Hepatocyte (in vitro differentiated cells): ENCODE measurements around the gene NAIF1. TPM values are rescaled to one million over a fixed set of nuclear protein-coding genes. Genes with fewer than 3 reads are reported as not detected.

Experiments
- DNase-seq: peaks from one replicate; pipeline ENCODE4 v3.0.0-alpha.2; 2016; ENCODE audit warnings: low spot score
- H2AFZ ChIP-seq: fragments of 200-600 bp; sonication (generic); 2 replicates; pipeline ENCODE4 v1.6.0; 2016; ENCODE audit warnings: antibody characterized with exemption, mild to moderate bottlenecking
- H3K27ac ChIP-seq: fragments of 200-600 bp; sonication (generic); 2 replicates; pipeline ENCODE4 v1.5.1; 2016; ENCODE audit warnings: mild to moderate bottlenecking
- H3K27me3 ChIP-seq: fragments of 200-600 bp; sonication (generic); 2 replicates; pipeline ENCODE4 v1.6.1; 2016
- H3K36me3 ChIP-seq: fragments of 200-600 bp; sonication (generic); replicated peaks from 2 replicates; pipeline ENCODE4 v1.5.1; 2016; ENCODE audit warnings: low read depth; ENCODE audit not compliant: insufficient read depth
- H3K4me1 ChIP-seq: fragments of 200-600 bp; sonication (generic); 2 replicates; pipeline ENCODE4 v1.5.1; 2016; ENCODE audit warnings: mild to moderate bottlenecking, moderate library complexity; ENCODE audit not compliant: insufficient read depth
- H3K4me2 ChIP-seq: fragments of 200-600 bp; sonication (generic); 2 replicates; pipeline ENCODE4 v1.6.0; 2016
- H3K4me3 ChIP-seq: fragments of 200-600 bp; sonication (generic); 2 replicates; pipeline ENCODE4 v1.5.1; 2016; ENCODE audit warnings: mild to moderate bottlenecking
- H3K79me2 ChIP-seq: fragments of 200-600 bp; sonication (generic); 2 replicates; pipeline ENCODE4 v1.6.0; 2017; ENCODE audit warnings: mild to moderate bottlenecking
- H3K9me2 ChIP-seq: fragments of 200-600 bp; sonication (generic); replicated peaks from 2 replicates; pipeline ENCODE4 v1.6.0; 2017; ENCODE audit warnings: mild to moderate bottlenecking; ENCODE audit not compliant: insufficient read depth
- H3K9me3 ChIP-seq: fragments of 200-600 bp; sonication (generic); 2 replicates; pipeline ENCODE4 v1.5.1; 2016; ENCODE audit warnings: low read depth, mild to moderate bottlenecking
- H4K20me1 ChIP-seq: fragments of 200-600 bp; sonication (generic); 2 replicates; pipeline ENCODE4 v1.6.0; 2016; ENCODE audit warnings: mild to moderate bottlenecking; ENCODE audit not compliant: insufficient read depth, poor library complexity, severe bottlenecking
- CTCF ChIP-seq: fragments of 200-600 bp; sonication (generic); IDR thresholded peaks from 2 replicates; pipeline ENCODE4 v1.5.1; 2016; ENCODE audit warnings: antibody characterized with exemption, mild to moderate bottlenecking; ENCODE audit not compliant: poor library complexity
- EZH2 ChIP-seq: fragments of 200-600 bp; sonication (generic); IDR thresholded peaks from 2 replicates; pipeline ENCODE4 v1.6.1; 2016; ENCODE audit warnings: antibody characterized with exemption, mild to moderate bottlenecking, borderline replicate concordance
- EZH2phosphoT487 ChIP-seq: fragments of 200-600 bp; sonication (generic); IDR thresholded peaks from one replicate; pipeline ENCODE4 v1.6.1; 2018; ENCODE audit warnings: antibody characterized with exemption, mild to moderate bottlenecking, low read depth, moderate library complexity; ENCODE audit not compliant: unreplicated experiment, severe bottlenecking
- WGBS: methylation state at CpG from one replicate; pipeline ENCODE4 v1.1.6; 2016; ENCODE audit warnings: low lambda C conversion rate; ENCODE audit errors: missing lambda C conversion rate; 5-methylcytosine and 5-hydroxymethylcytosine counted together
- polyA plus RNA-seq: library from polyadenylated mRNA; unstranded; fragments of >200 nt; fragmentation: Nextera tagmentation; extraction: Ambion mirVana; gene quantifications from 2 replicates; pipeline ENCODE4 v1.2.1, GENCODE V29; 2016
- total RNA-seq: library from RNA; depleted of rRNA; stranded (reverse); fragments of >200 nt; gene quantifications from 2 replicates; pipeline ENCODE4 v1.2.3, GENCODE V29; 2014

NAIF1 gene
- total and polyA plus RNA-seq, 2 experiments from 2014 or later = 8.0 to 10.3 TPM

GRCh38 chr9:128026773-128027541 is 40.2 kb downstream of the NAIF1 start:
- H4K20me1 ChIP-seq = no peaks in the 10 kb centered on the region
- no peak overlapping the region for H2AFZ ChIP-seq
- H3K9me2 ChIP-seq = no peaks in the 10 kb centered on the region
- 86% methylated on average over 11 of the region's 11 CpGs for WGBS
- no peaks in the 10 kb centered on the region for H3K79me2 ChIP-seq
- no peak overlapping the region for H3K4me3 ChIP-seq
- H3K4me1 ChIP-seq = peaks cover 3% of the 10 kb centered on the region
- TF ChIP-seq CTCF (no peak), EZH2 (no peak), EZH2phosphoT487 (no peak)
- H3K4me2 ChIP-seq = no peak overlapping the region
- peak overlapping the region; percentile 16 for H3K27ac ChIP-seq
- H3K27me3 ChIP-seq = no peaks in the 10 kb centered on the region
- H3K36me3 ChIP-seq = no peaks in the 10 kb centered on the region
- H3K9me3 ChIP-seq = no peaks in the 10 kb centered on the region
- DNase-seq = no peak

DNA sequence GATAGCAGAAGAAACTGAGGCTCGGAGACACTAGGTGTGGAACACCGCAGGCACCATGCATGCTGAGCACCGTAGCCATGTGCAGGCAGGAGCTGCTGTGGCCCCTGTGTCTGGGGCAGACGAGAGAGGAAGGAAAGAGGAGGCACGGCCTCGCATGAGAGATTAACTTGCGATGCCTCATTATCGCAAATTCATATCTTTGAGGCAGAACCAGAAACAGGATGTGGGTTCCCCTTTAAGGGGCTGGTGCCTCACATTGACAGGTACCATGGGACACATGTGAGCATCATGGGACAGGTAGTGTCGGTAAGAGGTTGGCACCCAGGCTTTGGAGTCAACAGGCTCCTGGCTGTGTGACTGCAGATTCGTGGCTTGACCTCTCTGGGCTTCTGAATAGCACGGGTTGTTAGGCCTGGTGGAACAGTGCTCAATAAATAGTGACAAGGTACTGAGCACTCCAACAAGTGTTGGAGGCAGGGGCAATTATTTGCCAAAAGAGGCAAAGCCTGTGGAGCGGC is 40.8 kb downstream of the NAIF1 start:
- H3K9me2 ChIP-seq = no peaks in the 10 kb centered on the region
- H3K4me3 ChIP-seq = no peak overlapping the region
- H3K36me3 ChIP-seq = no peaks in the 10 kb centered on the region
- H3K79me2 ChIP-seq = no peaks in the 10 kb centered on the region
- peaks cover 3% of the 10 kb centered on the region for H3K4me1 ChIP-seq
- H2AFZ ChIP-seq = no peak overlapping the region
- no peaks in the 10 kb centered on the region for H4K20me1 ChIP-seq
- TF ChIP-seq EZH2 (no peak), CTCF (no peak), EZH2phosphoT487 (no peak)
- no peak overlapping the region for H3K4me2 ChIP-seq
- no peak overlapping the region for H3K27ac ChIP-seq
- no peaks in the 10 kb centered on the region for H3K9me3 ChIP-seq
- no peaks in the 10 kb centered on the region for H3K27me3 ChIP-seq
- 92% methylated on average over 12 of the region's 12 CpGs for whole genome bisulfite sequencing
- no peak for DNase-seq

GRCh38 chr9:128025736-128026135 is 41.4 kb downstream of the NAIF1 start:
- Histone ChIP-seq H3K27ac (no peak overlapping the region), H2AFZ (no peak overlapping the region)

More at GRCh38 chr9:128025736-128026135, 41.4 kb downstream of the NAIF1 start:
- H3K4me1 ChIP-seq = peaks cover 3% of the 10 kb centered on the region
- H4K20me1 ChIP-seq = no peaks in the 10 kb centered on the region
- no peak overlapping the region for H3K4me3 ChIP-seq
- no peaks in the 10 kb centered on the region for H3K79me2 ChIP-seq
- H3K4me2 ChIP-seq = no peak overlapping the region
- H3K27me3 ChIP-seq = no peaks in the 10 kb centered on the region
- no peaks in the 10 kb centered on the region for H3K9me2 ChIP-seq
- no peak for DNase-seq
- H3K9me3 ChIP-seq = no peaks in the 10 kb centered on the region
- WGBS = 67% methylated on average over 4 of the region's 4 CpGs
- H3K36me3 ChIP-seq = no peaks in the 10 kb centered on the region
- no peak for TF ChIP-seq CTCF
- TF ChIP-seq EZH2phosphoT487 = no peak
